Measurements from ENCODE around the gene GPC3.

GPC3 gene

GRCh38 chrX:133840415-133840814 lies 145.0 kb downstream of the GPC3 start:
- DNase-seq (ENCODE audit: low spot score): no peak

- DNase-seq (ENCODE audit: low spot score): peak; percentile 2
Measured at GRCh38 chrX:133838761-133839676, 146.4 kb downstream of the GPC3 start.

GRCh38 chrX:133837091-133837490 lies 148.3 kb downstream of the GPC3 start:
- no peak for DNase-seq (ENCODE audit: low spot score)

- no peak for DNase-seq (ENCODE audit: low spot score)
Measured at GRCh38 chrX:133836561-133836960, 148.8 kb downstream of the GPC3 start.

- no peak for DNase-seq (ENCODE audit: low spot score)
Measured at GRCh38 chrX:133834771-133835170, 150.6 kb downstream of the GPC3 start.

GRCh38 chrX:133819546-133819945 lies 165.8 kb downstream of the GPC3 start:
- DNase-seq (ENCODE audit: low spot score): no peak

GRCh38 chrX:133818019-133818418 lies 167.4 kb downstream of the GPC3 start:
- DNase-seq (ENCODE audit: low spot score): no peak

- DNase-seq (ENCODE audit: low spot score): no peak
Measured at GRCh38 chrX:133815496-133815895, 169.9 kb downstream of the GPC3 start.

GRCh38 chrX:133813971-133814370 lies 171.4 kb downstream of the GPC3 start:
- DNase-seq (ENCODE audit: low spot score): no peak

- no peak for DNase-seq (ENCODE audit: low spot score)
Measured at GRCh38 chrX:133812402-133812801, 173.0 kb downstream of the GPC3 start.

- DNase-seq (ENCODE audit: low spot score): no peak
Measured at GRCh38 chrX:133810925-133811324, 174.5 kb downstream of the GPC3 start.

GRCh38 chrX:133804072-133804471 lies 181.3 kb downstream of the GPC3 start:
- no peak for DNase-seq (ENCODE audit: low spot score)

- no peak for DNase-seq (ENCODE audit: low spot score)
Measured at GRCh38 chrX:133796282-133796681, 189.1 kb downstream of the GPC3 start.

- DNase-seq (ENCODE audit: low spot score): no peak
Measured at GRCh38 chrX:133794126-133794525, 191.3 kb downstream of the GPC3 start.

GRCh38 chrX:133793626-133794025 lies 191.8 kb downstream of the GPC3 start:
- DNase-seq (ENCODE audit: low spot score): no peak

GRCh38 chrX:133792198-133792953 lies 193.0 kb downstream of the GPC3 start:
- DNase-seq (ENCODE audit: low spot score): peak; percentile 60

- DNase-seq (ENCODE audit: low spot score): no peak
Measured at GRCh38 chrX:133789829-133790228, 195.6 kb downstream of the GPC3 start.

- DNase-seq (ENCODE audit: low spot score): no peak
Measured at GRCh38 chrX:133786382-133786781, 199.0 kb downstream of the GPC3 start.

- no peak for DNase-seq (ENCODE audit: low spot score)
Measured at GRCh38 chrX:133783274-133783673, 202.1 kb downstream of the GPC3 start.

- DNase-seq (ENCODE audit: low spot score): no peak
Measured at GRCh38 chrX:133781174-133781573, 204.2 kb downstream of the GPC3 start.

- DNase-seq (ENCODE audit: low spot score): no peak
Measured at GRCh38 chrX:133776072-133776471, 209.3 kb downstream of the GPC3 start.

GRCh38 chrX:133774807-133775206 lies 210.6 kb downstream of the GPC3 start:
- DNase-seq (ENCODE audit: low spot score): no peak

- DNase-seq (ENCODE audit: low spot score): no peak
Measured at GRCh38 chrX:133771086-133771646, 214.2 kb downstream of the GPC3 start.
